Measurements from ENCODE around the gene AGBL3. TPM values are rescaled to one million over a fixed set of nuclear protein-coding genes. Genes with fewer than 3 reads are reported as not detected.
"Not testable (repeated sequence)": the region's sequence is repeated elsewhere in the genome, so short reads cannot be mapped to it uniquely, and the experiment has no call there.

Gene AGBL3
- total and polyA plus RNA-seq, 8 donors: 0.91 to 4.4 (median 2.7) TPM

GRCh38 chr7:134966691-134967090, 19.6 kb upstream of the AGBL3 start:
- Histone ChIP-seq H3K27me3 (no peaks in the 10 kb centered on the region), H3K4me3 (no peak overlapping the region), H3K4me1 (no peaks in the 10 kb centered on the region), H3K27ac (no peak overlapping the region), H3K36me3 (peaks cover 0 to 4% (median 0%) of the 10 kb centered on the region in 3 donors), H3K9me3 (no peaks in the 10 kb centered on the region)
- WGBS, 2 donors: 67 to 71% methylated on average over 3 of the region's 3 CpGs
- no peak for ATAC-seq
- no peak for DNase-seq
- TF ChIP-seq CTCF (IDR thresholded peaks at IDR 0.05): no peak
- intact Hi-C loops (cut with DNase I): no loop called here
- no peak for FAIRE-seq

GRCh38 chr7:134968110-134968509, 18.2 kb upstream of the AGBL3 start:
- Histone ChIP-seq H3K36me3 (peaks cover 0 to 4% (median 0%) of the 10 kb centered on the region in 3 donors), H3K4me3 (no peak overlapping the region), H3K27ac (no peak overlapping the region), H3K9me3 (no peaks in the 10 kb centered on the region), H3K4me1 (no peaks in the 10 kb centered on the region), H3K27me3 (no peaks in the 10 kb centered on the region)
- no peak for TF ChIP-seq CTCF (IDR thresholded peaks at IDR 0.05)
- intact Hi-C loops (cut with DNase I): no loop called here
- ATAC-seq (no peak), DNase-seq (no peak), FAIRE-seq (no peak)
- 85 to 95% methylated on average over 4 of the region's 4 CpGs for WGBS, 2 donors

GRCh38 chr7:134981645-134982044, 4.7 kb upstream of the AGBL3 start:
- H3K36me3 ChIP-seq, ATAC-seq, DNase-seq, H3K9me3 ChIP-seq, H3K27me3 ChIP-seq, H3K4me1 ChIP-seq, H3K27ac ChIP-seq, FAIRE-seq, H3K4me3 ChIP-seq: not testable (repeated sequence)
- intact Hi-C loops (cut with DNase I): loop anchor here in 1 of 3 donors (10.0 kb wide), 1 partner anchor 183 kb away; no protein-coding TSS in a partner anchor
- 97% methylated on average over 3 of the region's 3 CpGs for WGBS, 2 donors

GRCh38 chr7:134985894-134986362, 380 bp upstream of the AGBL3 start:
- Histone ChIP-seq H3K9me3 (no peaks in the 10 kb centered on the region), H3K27me3 (no peaks in the 10 kb centered on the region), H3K27ac (peak overlapping the region; percentile 74 to 93 (median 88)), H3K4me1 (peaks cover 0 to 28% (median 25%) of the 10 kb centered on the region in 3 donors), H3K36me3 (no peaks in the 10 kb centered on the region), H3K4me3 (peak overlapping the region; percentile 55 to 76 (median 66))
- TF ChIP-seq CTCF (IDR thresholded peaks at IDR 0.05): no peak
- intact Hi-C loops (cut with DNase I): loop anchor here in 1 of 3 donors (10.0 kb wide), 1 partner anchor 179 kb away; no protein-coding TSS in a partner anchor
- no peak for ATAC-seq
- no peak for FAIRE-seq
- 48 to 49% methylated on average over 8 of the region's 8 CpGs for WGBS, 2 donors
- no peak for DNase-seq

GRCh38 chr7:134988161-134988560, 1.9 kb downstream of the AGBL3 start:
- FAIRE-seq (no peak), ATAC-seq (no peak), DNase-seq (no peak)
- H3K36me3 ChIP-seq: no peaks in the 10 kb centered on the region
- peak overlapping the region in 2 of 4 donors; percentile 71 to 76 for H3K4me3 ChIP-seq
- H3K27me3 ChIP-seq: no peaks in the 10 kb centered on the region
- TF ChIP-seq CTCF (IDR thresholded peaks at IDR 0.05): no peak
- H3K27ac ChIP-seq: peak overlapping the region in 2 of 4 donors; percentile 91 to 93
- H3K9me3 ChIP-seq: no peaks in the 10 kb centered on the region
- 72 to 74% methylated on average over 5 of the region's 5 CpGs for WGBS, 2 donors
- intact Hi-C loops (cut with DNase I): loop anchor here in 1 of 3 donors (10.0 kb wide), 1 partner anchor 177 kb away; no protein-coding TSS in a partner anchor
- H3K4me1 ChIP-seq: peaks cover 8 to 48% (median 46%) of the 10 kb centered on the region in 3 donors

Data from pancreas (tissue), 10 donors.